SK-N-MC (cell line): ENCODE data around the gene PTX4.

Experiments
- EZH2 ChIP-seq: fragments of 200-600 bp; sonication (generic); IDR thresholded peaks from one replicate; pipeline ENCODE4 v1.6.1; 2017; ENCODE audit warnings: antibody characterized with exemption
- POLR2AphosphoS5 ChIP-seq: IDR thresholded peaks from 2 replicates; pipeline ENCODE4 v1.6.1; 2012; ENCODE audit warnings: mild to moderate bottlenecking, low read depth, low read length, borderline replicate concordance

GRCh38 chr16:1510272-1510671 is 21.5 kb upstream of the PTX4 start:
- no peak for TF ChIP-seq EZH2
- TF ChIP-seq POLR2AphosphoS5: no peak
